PC-9 (cell line): ENCODE data around the gene ABR. TPM values are rescaled to one million over a fixed set of nuclear protein-coding genes. Genes with fewer than 3 reads are reported as not detected.
"Not testable (repeated sequence)": the region's sequence is repeated elsewhere in the genome, so short reads cannot be mapped to it uniquely, and the experiment has no call there.

Source experiments
- BruUV-seq: library from RNA; stranded (reverse); fragments of 400-500 nt; replicated peaks from 2 replicates; lab custom pipeline; 2021; lab: Mats Ljungman, UMichigan
- CTCF ChIA-PET: fragments of 300-600 bp; sonication (Branson Sonifier 250); formaldehyde crosslinking; loops from one replicate; lab custom pipeline; 2022; ENCODE audit warnings: antibody characterized with exemption; lab: Charles Lee
- POLR2A ChIA-PET: fragments of 300-600 bp; sonication (Branson Sonifier 250); formaldehyde crosslinking; loops from one replicate; lab custom pipeline; 2022; ENCODE audit warnings: antibody characterized with exemption; ENCODE audit not compliant: unreplicated experiment; lab: Charles Lee
- DNase-seq, 2 experiments: peaks; one replicate each; pipeline versions ENCODE4 v3.0.0 to v3.0.0-alpha.2; 2015 to 2022; ENCODE audit warnings: mixed read lengths in 1 of 2
- H2AFZ ChIP-seq: fragments of 200-600 bp; sonication (generic); 2 replicates; pipeline ENCODE4 v1.8.1; 2017; ENCODE audit warnings: antibody characterized with exemption
- H3F3A ChIP-seq: fragments of 200-600 bp; sonication (generic); 2 replicates; pipeline ENCODE4 v1.8.1; 2017; ENCODE audit warnings: antibody characterized with exemption, mild to moderate bottlenecking, low read depth; ENCODE audit not compliant: insufficient read depth
- H3K27ac ChIP-seq: fragments of 200-600 bp; sonication (generic); 2 replicates; pipeline ENCODE4 v1.6.1; 2016; ENCODE audit warnings: mixed run types
- H3K27me3 ChIP-seq: fragments of 200-600 bp; sonication (generic); 2 replicates; pipeline ENCODE4 v1.6.1; 2016; ENCODE audit warnings: low read depth, mixed run types; ENCODE audit not compliant: insufficient read depth
- H3K36me3 ChIP-seq: fragments of 200-600 bp; sonication (generic); 2 replicates; pipeline ENCODE4 v1.6.1; 2016; ENCODE audit warnings: low read depth, mixed run types
- H3K4me1 ChIP-seq: fragments of 200-600 bp; sonication (generic); replicated peaks from 2 replicates; pipeline ENCODE4 v1.6.1; 2016; ENCODE audit warnings: mixed run types; ENCODE audit not compliant: insufficient read depth
- H3K4me2 ChIP-seq: fragments of 200-600 bp; sonication (generic); 2 replicates; pipeline ENCODE4 v1.6.1; 2017; ENCODE audit warnings: mixed run types
- H3K4me3 ChIP-seq: fragments of 200-600 bp; sonication (generic); 2 replicates; pipeline ENCODE4 v1.6.1; 2016; ENCODE audit warnings: mixed run types
- H3K79me2 ChIP-seq: fragments of 200-600 bp; sonication (generic); 2 replicates; pipeline ENCODE4 v1.6.1; 2017; ENCODE audit warnings: low read depth, mixed run types
- H3K9me2 ChIP-seq: fragments of 200-600 bp; sonication (generic); 2 replicates; pipeline ENCODE4 v1.8.1; 2017; ENCODE audit warnings: mild to moderate bottlenecking; ENCODE audit not compliant: insufficient read depth
- H3K9me3 ChIP-seq: fragments of 200-600 bp; sonication (generic); 2 replicates; pipeline ENCODE4 v1.8.1; 2016; ENCODE audit warnings: low read depth; ENCODE audit not compliant: insufficient read depth
- H4K20me1 ChIP-seq: fragments of 200-600 bp; sonication (generic); 2 replicates; pipeline ENCODE4 v1.8.1; 2017; ENCODE audit not compliant: insufficient read depth
- EZH2 ChIP-seq: fragments of 200-600 bp; sonication (generic); IDR thresholded peaks from 2 replicates; pipeline ENCODE4 v1.8.0; 2017; ENCODE audit warnings: antibody characterized with exemption, low read depth
- intact Hi-C: fragments of 100-400 bp; cut with micrococcal nuclease; formaldehyde crosslinking; loops from one replicate; pipeline ENCODE4 v1.10.0; 2022; ENCODE audit not compliant: unreplicated experiment
- total RNA-seq: library from RNA; stranded (reverse); gene quantifications from 2 replicates; pipeline ENCODE4 v1.2.3, GENCODE V29; 2021
- TF ChIP-seq, protein P1 (sequence below): fragments of 200-600 bp; sonication (generic); conservative IDR thresholded peaks from 2 replicates; pipeline ENCODE4 v1.6.1; 2017; ENCODE audit warnings: mixed run types, antibody characterized with exemption, mild to moderate bottlenecking, moderate library complexity

Gene ABR
- total RNA-seq, 1 experiment from 2014 or later: 76.0 TPM

DNA sequence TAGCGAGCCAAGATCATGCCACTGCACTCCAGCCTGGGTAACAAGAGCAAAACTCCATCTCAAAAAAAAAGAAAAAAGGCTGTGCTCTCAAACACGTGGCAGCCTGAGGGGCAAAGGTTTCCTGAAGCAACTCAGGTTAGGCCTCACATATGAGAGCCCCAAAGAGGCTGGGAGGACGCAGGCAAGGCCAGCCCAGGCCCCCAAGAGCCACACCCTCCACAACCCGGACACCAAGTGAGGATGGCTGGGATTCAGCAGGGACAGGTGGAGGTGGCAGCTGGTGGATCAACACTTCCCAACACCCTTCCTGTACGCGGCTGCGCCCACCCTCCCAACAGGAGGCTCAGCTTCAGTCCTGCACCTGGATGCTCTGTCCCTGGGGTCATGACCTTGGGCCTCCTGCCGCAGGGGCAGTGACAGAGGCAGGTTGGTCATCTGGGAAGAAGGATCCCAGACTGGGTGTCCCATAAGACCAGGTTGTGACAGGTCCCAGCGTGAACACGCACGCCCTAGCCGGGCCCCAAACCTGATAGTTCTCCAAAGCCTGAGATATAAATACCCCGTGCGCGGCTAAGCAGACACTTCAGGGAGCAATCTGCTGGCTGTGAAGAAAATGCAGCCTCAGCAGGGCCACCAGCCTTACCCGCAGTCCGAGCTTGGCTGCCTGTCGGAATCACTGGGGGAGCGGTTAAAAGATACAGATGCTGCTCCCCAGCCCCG lies 104.7 kb downstream of the ABR start:
- Histone ChIP-seq H4K20me1 (no peaks in the 10 kb centered on the region), H3K9me3 (no peaks in the 10 kb centered on the region), H2AFZ (no peak overlapping the region), H3K4me3 (no peak overlapping the region), H3K79me2 (no peaks in the 10 kb centered on the region), H3K27me3 (no peaks in the 10 kb centered on the region), H3K4me1 (peaks cover 8% of the 10 kb centered on the region), H3K27ac (no peak overlapping the region), H3K9me2 (no peaks in the 10 kb centered on the region), H3K36me3 (no peaks in the 10 kb centered on the region), H3F3A (peaks cover 4% of the 10 kb centered on the region), H3K4me2 (no peak overlapping the region)
- DNase-seq: no peak
- intact Hi-C loops: no loop called here
- no peak for TF ChIP-seq EZH2
- TF ChIP-seq, protein P1, sequence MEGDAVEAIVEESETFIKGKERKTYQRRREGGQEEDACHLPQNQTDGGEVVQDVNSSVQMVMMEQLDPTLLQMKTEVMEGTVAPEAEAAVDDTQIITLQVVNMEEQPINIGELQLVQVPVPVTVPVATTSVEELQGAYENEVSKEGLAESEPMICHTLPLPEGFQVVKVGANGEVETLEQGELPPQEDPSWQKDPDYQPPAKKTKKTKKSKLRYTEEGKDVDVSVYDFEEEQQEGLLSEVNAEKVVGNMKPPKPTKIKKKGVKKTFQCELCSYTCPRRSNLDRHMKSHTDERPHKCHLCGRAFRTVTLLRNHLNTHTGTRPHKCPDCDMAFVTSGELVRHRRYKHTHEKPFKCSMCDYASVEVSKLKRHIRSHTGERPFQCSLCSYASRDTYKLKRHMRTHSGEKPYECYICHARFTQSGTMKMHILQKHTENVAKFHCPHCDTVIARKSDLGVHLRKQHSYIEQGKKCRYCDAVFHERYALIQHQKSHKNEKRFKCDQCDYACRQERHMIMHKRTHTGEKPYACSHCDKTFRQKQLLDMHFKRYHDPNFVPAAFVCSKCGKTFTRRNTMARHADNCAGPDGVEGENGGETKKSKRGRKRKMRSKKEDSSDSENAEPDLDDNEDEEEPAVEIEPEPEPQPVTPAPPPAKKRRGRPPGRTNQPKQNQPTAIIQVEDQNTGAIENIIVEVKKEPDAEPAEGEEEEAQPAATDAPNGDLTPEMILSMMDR: no peak
- POLR2A ChIA-PET: no interaction called here
- CTCF ChIA-PET: no interaction called here
- BruUV-seq: no TSS peak

DNA sequence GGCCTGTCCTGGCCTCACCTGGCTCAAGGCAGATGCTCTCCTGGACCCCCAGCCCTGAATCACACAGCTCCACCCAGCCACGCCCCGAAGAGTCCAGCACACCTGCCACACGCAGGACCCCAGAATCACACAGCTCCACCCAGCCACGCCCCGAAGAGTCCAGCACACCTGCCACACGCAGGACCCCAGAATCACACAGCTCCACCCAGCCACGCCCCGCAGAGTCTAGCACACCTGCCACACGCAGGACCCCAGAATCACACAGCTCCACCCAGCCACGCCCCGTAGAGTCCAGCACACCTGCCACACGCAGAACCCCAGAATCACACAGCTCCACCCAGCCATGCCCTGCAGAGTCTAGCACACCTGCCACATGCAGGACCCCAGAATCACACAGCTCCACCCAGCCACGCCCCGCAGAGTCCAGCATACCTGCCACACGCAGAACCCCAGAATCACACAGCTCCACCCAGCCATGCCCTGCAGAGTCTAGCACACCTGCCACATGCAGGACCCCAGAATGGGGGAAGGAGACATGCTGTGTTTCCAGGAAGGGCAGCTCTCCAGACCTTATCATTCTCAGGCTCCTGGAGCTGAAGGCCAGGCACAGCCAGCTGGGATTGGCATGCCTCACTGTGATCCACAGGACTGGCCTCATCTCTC lies 105.7 kb downstream of the ABR start:
- H3K9me2 ChIP-seq, H3K4me3 ChIP-seq, H3K79me2 ChIP-seq, POLR2A ChIA-PET, H3K36me3 ChIP-seq, H2AFZ ChIP-seq, BruUV-seq, H3K27me3 ChIP-seq, H3K9me3 ChIP-seq, H3K4me1 ChIP-seq, CTCF ChIA-PET, H3K27ac ChIP-seq, DNase-seq, H4K20me1 ChIP-seq, H3F3A ChIP-seq, H3K4me2 ChIP-seq, intact Hi-C loops: not testable (repeated sequence)

DNA sequence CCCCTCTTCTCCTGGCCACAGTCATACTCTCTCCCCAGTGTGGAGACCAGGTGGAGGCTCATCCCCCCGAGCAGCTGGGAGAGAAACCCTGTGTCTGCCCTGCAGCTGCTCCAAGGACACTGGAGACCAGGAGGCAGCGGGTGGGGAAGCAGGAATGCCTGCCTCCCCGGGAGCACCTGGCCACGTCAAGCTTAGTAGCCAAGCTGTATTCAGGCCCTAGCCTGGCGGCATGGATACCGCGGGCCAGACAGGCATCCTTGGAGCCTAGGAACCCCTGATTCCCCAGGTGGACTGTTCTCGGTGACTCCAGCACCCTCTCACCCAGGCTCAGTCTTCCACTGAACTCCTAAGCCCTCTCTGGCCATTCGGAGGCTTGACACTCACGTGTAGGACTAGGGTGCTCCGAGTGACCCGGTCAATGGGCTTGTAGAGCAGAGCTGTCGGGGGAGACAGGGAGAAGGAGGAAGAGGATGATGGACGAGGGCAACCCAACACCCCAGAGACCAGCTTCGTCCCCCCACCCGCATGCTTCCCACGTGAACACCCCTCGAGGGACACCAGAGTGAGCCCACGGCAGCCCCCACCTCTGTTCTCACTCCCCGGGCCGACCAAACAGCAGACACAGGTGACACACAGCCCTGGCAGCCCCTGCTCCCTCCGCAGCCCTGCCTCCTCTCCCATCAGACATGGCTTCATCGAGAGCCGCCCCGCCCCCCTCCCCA lies 106.4 kb downstream of the ABR start:
- intact Hi-C loops: no loop called here
- Histone ChIP-seq H3K4me1 (peaks cover 5% of the 10 kb centered on the region), H3K79me2 (no peaks in the 10 kb centered on the region), H2AFZ (no peak overlapping the region), H3K9me2 (no peaks in the 10 kb centered on the region), H4K20me1 (no peaks in the 10 kb centered on the region), H3K4me3 (no peak overlapping the region), H3K27me3 (no peaks in the 10 kb centered on the region), H3F3A (peaks cover 11% of the 10 kb centered on the region; the same call in 1 of the 2 replicates), H3K4me2 (no peak overlapping the region), H3K36me3 (peaks cover 5% of the 10 kb centered on the region), H3K27ac (no peak overlapping the region), H3K9me3 (no peaks in the 10 kb centered on the region)
- BruUV-seq: no TSS peak
- ChIA-PET CTCF (no interaction called here), POLR2A (interaction anchor here (0.7 kb wide), 1 partner anchor 105 kb away, joined by 11 read pairs; no protein-coding TSS in a partner anchor)
- no peak for DNase-seq
- no peak for TF ChIP-seq EZH2
- TF ChIP-seq, protein P1: no peak
